ENCODE data around the gene CRELD2. TPM values are rescaled to one million over a fixed set of nuclear protein-coding genes. Genes with fewer than 3 reads are reported as not detected.
A peak's percentile ranks its signal among the peaks of the same experiment; 100 is the strongest.

Gene CRELD2
- total and polyA plus RNA-seq, 2 of the 13 experiments (the other 11 are each of a cell fraction or from before 2014, with no cell fraction given) = 17.2 to 44.7 TPM

- TF ChIP-seq, protein P1, sequence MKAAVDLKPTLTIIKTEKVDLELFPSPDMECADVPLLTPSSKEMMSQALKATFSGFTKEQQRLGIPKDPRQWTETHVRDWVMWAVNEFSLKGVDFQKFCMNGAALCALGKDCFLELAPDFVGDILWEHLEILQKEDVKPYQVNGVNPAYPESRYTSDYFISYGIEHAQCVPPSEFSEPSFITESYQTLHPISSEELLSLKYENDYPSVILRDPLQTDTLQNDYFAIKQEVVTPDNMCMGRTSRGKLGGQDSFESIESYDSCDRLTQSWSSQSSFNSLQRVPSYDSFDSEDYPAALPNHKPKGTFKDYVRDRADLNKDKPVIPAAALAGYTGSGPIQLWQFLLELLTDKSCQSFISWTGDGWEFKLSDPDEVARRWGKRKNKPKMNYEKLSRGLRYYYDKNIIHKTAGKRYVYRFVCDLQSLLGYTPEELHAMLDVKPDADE (CRISPR knock-in tag; IDR thresholded peaks at IDR 0.05) = no peak
- peak; percentile 33; the same call in 1 of the 2 replicates for TF ChIP-seq ELF1 (CRISPR knock-in tag; IDR thresholded peaks at IDR 0.05)
- no peak for TF ChIP-seq CBFB (CRISPR knock-in tag; IDR thresholded peaks at IDR 0.05)
- TF ChIP-seq AGO1 (IDR thresholded peaks at IDR 0.05; ENCODE audit: low read depth, low read length, poor library complexity, severe bottlenecking) = peak; percentile 94
- TF ChIP-seq MTF2 (CRISPR knock-in tag; IDR thresholded peaks at IDR 0.05; ENCODE audit: borderline replicate concordance) = no peak
- no peak for TF ChIP-seq ZNF552 (CRISPR knock-in tag; IDR thresholded peaks at IDR 0.05; ENCODE audit: borderline replicate concordance)
- no peak for TF ChIP-seq NFYC (CRISPR knock-in tag; IDR thresholded peaks at IDR 0.05)
- no peak for TF ChIP-seq ZNF546 (CRISPR knock-in tag; conservative IDR thresholded peaks at IDR 0.05)
- TF ChIP-seq ZBTB20 (CRISPR knock-in tag; IDR thresholded peaks at IDR 0.05; ENCODE audit: borderline replicate concordance, low read depth) = no peak
- no peak for TF ChIP-seq MLX (CRISPR knock-in tag; IDR thresholded peaks at IDR 0.05)
- peak; percentile 32; the same call in 1 of the 2 replicates for TF ChIP-seq ZNF280D (CRISPR knock-in tag; IDR thresholded peaks at IDR 0.05)
- TF ChIP-seq, protein P2, sequence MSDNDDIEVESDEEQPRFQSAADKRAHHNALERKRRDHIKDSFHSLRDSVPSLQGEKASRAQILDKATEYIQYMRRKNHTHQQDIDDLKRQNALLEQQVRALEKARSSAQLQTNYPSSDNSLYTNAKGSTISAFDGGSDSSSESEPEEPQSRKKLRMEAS (IDR thresholded peaks at IDR 0.05) = peak; percentile 33; the same call in 1 of the 2 replicates
- TF ChIP-seq KAT7 (CRISPR knock-in tag; IDR thresholded peaks at IDR 0.05; ENCODE audit: borderline replicate concordance) = no peak
- 0 out of 2 replicates have a peak, but pooled peaks have one; percentile 40 for TF ChIP-seq ZFP91 (CRISPR knock-in tag; IDR thresholded peaks at IDR 0.05; ENCODE audit: borderline replicate concordance)
- TF ChIP-seq U2AF2 (IDR thresholded peaks at IDR 0.05; ENCODE audit: low read depth, low read length) = no peak
- TF ChIP-seq ZNF337 (CRISPR knock-in tag; IDR thresholded peaks at IDR 0.05; ENCODE audit: borderline replicate concordance, low read depth) = no peak
- no peak for TF ChIP-seq ZXDC (CRISPR knock-in tag; IDR thresholded peaks at IDR 0.05)
- TF ChIP-seq ERF (CRISPR knock-in tag; IDR thresholded peaks at IDR 0.05) = no peak
- TF ChIP-seq SOX6 (IDR thresholded peaks at IDR 0.05) = no peak
- TF ChIP-seq SOX6 (CRISPR knock-in tag; IDR thresholded peaks at IDR 0.05) = no peak; the same call in 1 of the 2 replicates
Observed at GRCh38 chr22:49962012-49962750, 43.7 kb downstream of the CRELD2 start (continued).

All from HepG2 (cell line).